Uterus (tissue), 2 donors: ENCODE data around the gene ARID3C.

Experiments used
- CTCF ChIP-seq, 4 experiments: fragments of 200-600 bp in 2 of 4; fragments of 450-650 bp in 2 of 4; sonication (generic) in 2 of 4; IDR thresholded peaks; one replicate each; pipeline ENCODE4 v1.5.1; 2016 to 2019; ENCODE audit warnings: antibody characterized with exemption in 4 of 4, mild to moderate bottlenecking in 2 of 4, moderate library complexity in 1 of 4
- POLR2A ChIP-seq, 2 donors: fragments of 450-650 bp; IDR thresholded peaks; one replicate each; pipeline ENCODE4 v1.6.1; 2016; ENCODE audit warnings: antibody characterized with exemption in 2 of 2, mild to moderate bottlenecking in 1 of 2, moderate library complexity in 1 of 2

DNA sequence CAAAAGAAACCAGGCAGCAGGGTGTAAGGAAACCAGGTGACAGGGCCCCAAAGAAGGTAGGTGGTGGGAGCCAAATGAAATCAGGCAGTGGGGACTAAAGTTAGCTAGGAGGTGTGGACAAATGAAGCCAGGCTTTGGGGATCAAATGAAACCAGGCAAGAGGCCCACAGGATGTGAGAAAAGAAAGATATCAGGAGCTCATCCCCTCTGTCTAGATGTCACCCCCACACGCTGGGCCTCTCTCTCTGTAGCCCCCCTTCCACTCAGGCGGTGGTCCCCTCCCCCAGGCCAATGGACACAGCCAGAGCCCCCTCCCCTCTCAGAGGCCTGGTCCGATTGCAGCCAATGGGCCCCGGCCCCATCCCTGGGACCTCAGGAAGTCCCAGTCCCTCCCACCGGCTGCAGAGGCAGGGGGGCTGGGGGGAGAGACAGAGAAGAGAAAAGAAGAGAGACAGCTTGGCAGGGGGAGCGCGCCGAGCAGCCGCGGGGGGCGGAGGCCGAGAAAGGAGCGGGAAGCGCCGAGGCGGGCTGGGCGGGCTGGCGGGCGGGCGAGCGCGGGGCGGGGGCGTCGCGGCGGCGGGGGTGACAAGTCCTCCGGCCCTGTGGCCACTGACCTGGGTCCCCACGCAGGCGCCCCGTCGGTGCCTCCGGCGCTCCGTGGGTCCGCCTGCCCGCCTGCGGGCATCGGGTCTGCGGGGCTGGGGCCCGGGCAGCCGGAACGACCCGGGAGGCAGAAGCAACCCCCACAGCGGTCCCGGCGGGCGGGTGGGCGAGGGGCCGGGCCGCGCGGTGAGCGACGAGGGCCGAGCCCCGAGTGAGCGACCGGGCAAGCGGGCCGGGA lies 51.2 kb downstream of the ARID3C start:
- TF ChIP-seq CTCF (IDR thresholded peaks at IDR 0.05) (no peak), POLR2A (IDR thresholded peaks at IDR 0.05) (no peak)
